IPS-NIHi7 (cell line): ENCODE data around the gene EFCC1.

ENCODE experiments used
- DNase-seq: peaks from one replicate; pipeline ENCODE4 v3.0.0; 2012; ENCODE audit warnings: mixed read lengths; ENCODE audit errors: extremely low spot score

EFCC1 gene

GRCh38 chr3:129014793-129015345 lies 13.8 kb downstream of the EFCC1 start:
- DNase-seq: no peak

- DNase-seq: no peak
Observed at GRCh38 chr3:129015388-129016105, 14.4 kb downstream of the EFCC1 start.

GRCh38 chr3:129016356-129016719 lies 15.2 kb downstream of the EFCC1 start:
- DNase-seq: no peak

- no peak for DNase-seq
Observed at GRCh38 chr3:129016720-129017483, 15.8 kb downstream of the EFCC1 start.

- no peak for DNase-seq
Observed at GRCh38 chr3:129017484-129017899, 16.4 kb downstream of the EFCC1 start.

GRCh38 chr3:129018271-129018670 lies 17.2 kb downstream of the EFCC1 start:
- no peak for DNase-seq

- DNase-seq: no peak
Observed at GRCh38 chr3:129018751-129019150, 17.6 kb downstream of the EFCC1 start.

- no peak for DNase-seq
Observed at GRCh38 chr3:129019266-129019665, 18.2 kb downstream of the EFCC1 start.

GRCh38 chr3:129020691-129021090 lies 19.6 kb downstream of the EFCC1 start:
- no peak for DNase-seq

- DNase-seq: no peak
Observed at GRCh38 chr3:129021140-129021551, 20.0 kb downstream of the EFCC1 start.

- DNase-seq: no peak
Observed at GRCh38 chr3:129022114-129023007, 21.3 kb downstream of the EFCC1 start.

GRCh38 chr3:129023008-129023358 lies 21.9 kb downstream of the EFCC1 start:
- no peak for DNase-seq

- DNase-seq: no peak
Observed at GRCh38 chr3:129023909-129024308, 22.8 kb downstream of the EFCC1 start.

GRCh38 chr3:129025108-129025507 lies 24.0 kb downstream of the EFCC1 start:
- DNase-seq: no peak

- DNase-seq: no peak
Observed at GRCh38 chr3:129025691-129026435, 24.8 kb downstream of the EFCC1 start.

GRCh38 chr3:129026728-129027543 lies 25.8 kb downstream of the EFCC1 start:
- peak; percentile 98 for DNase-seq

GRCh38 chr3:129027544-129027880 lies 26.4 kb downstream of the EFCC1 start:
- DNase-seq: no peak

GRCh38 chr3:129028866-129029265 lies 27.8 kb downstream of the EFCC1 start:
- no peak for DNase-seq

- DNase-seq: no peak
Observed at GRCh38 chr3:129030611-129031010, 29.5 kb downstream of the EFCC1 start.

- no peak for DNase-seq
Observed at GRCh38 chr3:129031476-129032215, 30.5 kb downstream of the EFCC1 start.
